ENCODE data around the gene EFCAB11. TPM values are rescaled to one million over a fixed set of nuclear protein-coding genes. Genes with fewer than 3 reads are reported as not detected.

EFCAB11 gene
- total RNA-seq, 1 experiment from 2014 or later = 15.5 TPM

GRCh38 chr14:89773151-89773550 is 181.4 kb downstream of the EFCAB11 start:
- DNase-seq (ENCODE audit: low spot score) (no peak), ATAC-seq (no peak)
- no peak overlapping the region for H3K4me3 Mint-ChIP-seq
- no peaks in the 10 kb centered on the region; the same call in 1 of the 2 replicates for H3K27me3 Mint-ChIP-seq (ENCODE audit: low read depth)
- no peaks in the 10 kb centered on the region for H3K36me3 Mint-ChIP-seq
- H3K27ac Mint-ChIP-seq = 0 out of 2 replicates have a peak overlapping the region, but pooled peaks have one; percentile 51
- peaks cover 39% of the 10 kb centered on the region for H3K4me1 Mint-ChIP-seq
- POLR2A ChIA-PET = interaction anchor here (0.6 kb wide), 1 partner anchor 202 kb away, joined by 6 read pairs; no protein-coding TSS in a partner anchor
- CTCF ChIA-PET = interaction anchor here (0.5 to 0.6 kb wide), 2 partner anchors 344 to 381 kb away, joined by 3 read pairs; no protein-coding TSS in a partner anchor
- no peak for TF ChIP-seq ZNF263 (CRISPR knock-in tag; IDR thresholded peaks at IDR 0.05; ENCODE audit: low read depth)
- no peak for TF ChIP-seq MLX (CRISPR knock-in tag; IDR thresholded peaks at IDR 0.05)
- TF ChIP-seq FOXP4 (CRISPR knock-in tag; IDR thresholded peaks at IDR 0.05) = no peak
- TF ChIP-seq NR2C2 (CRISPR knock-in tag; IDR thresholded peaks at IDR 0.05) = no peak
- TF ChIP-seq CDX4 (CRISPR knock-in tag; IDR thresholded peaks at IDR 0.05; ENCODE audit: borderline replicate concordance) = no peak
- TF ChIP-seq ELF4 (CRISPR knock-in tag; IDR thresholded peaks at IDR 0.05; ENCODE audit: low read depth) = no peak
- TF ChIP-seq EMX1 (CRISPR knock-in tag; IDR thresholded peaks at IDR 0.05) = no peak
- no peak for TF ChIP-seq E2F1 (CRISPR knock-in tag; IDR thresholded peaks at IDR 0.05)
- no peak for TF ChIP-seq ATF3 (CRISPR knock-in tag; conservative IDR thresholded peaks at IDR 0.05)
- no peak for TF ChIP-seq PRDM15 (CRISPR knock-in tag; IDR thresholded peaks at IDR 0.05)
- TF ChIP-seq NFATC4 (CRISPR knock-in tag; IDR thresholded peaks at IDR 0.05) = no peak
- TF ChIP-seq ZNF219 (CRISPR knock-in tag; IDR thresholded peaks at IDR 0.05; ENCODE audit: borderline replicate concordance) = no peak
- TF ChIP-seq ZSCAN18 (CRISPR knock-in tag; IDR thresholded peaks at IDR 0.05) = no peak
- TF ChIP-seq ZNF532 (CRISPR knock-in tag; IDR thresholded peaks at IDR 0.05; ENCODE audit: borderline replicate concordance) = no peak
- H3K9me3 Mint-ChIP-seq = no peaks in the 10 kb centered on the region
